Endothelial cell of umbilical vein (primary cell): ENCODE data around the gene LCLAT1. TPM values are rescaled to one million over a fixed set of nuclear protein-coding genes. Genes with fewer than 3 reads are reported as not detected.

Experiments used
- BruUV-seq: library from RNA; stranded (reverse); fragments of 400-500 nt; replicated peaks from 2 replicates; lab custom pipeline; 2021; lab: Mats Ljungman, UMichigan
- CTCF ChIA-PET: fragments of 300-600, 350-600 bp; sonication (Branson Sonifier 250); formaldehyde crosslinking; loops from one replicate; lab custom pipeline; 2021; ENCODE audit warnings: antibody characterized with exemption, inconsistent platforms; lab: Charles Lee
- POLR2A ChIA-PET: fragments of 300-600, 350-600 bp; sonication (Branson Sonifier 250); formaldehyde crosslinking; loops from one replicate; lab custom pipeline; 2021; ENCODE audit warnings: antibody characterized with exemption, inconsistent platforms; lab: Charles Lee
- DNase-seq: peaks from one replicate; pipeline ENCODE4 v3.0.0-alpha.2; 2011; ENCODE audit warnings: low read depth, low spot score
- FAIRE-seq: peaks from 2 replicates; lab custom pipeline; 2011; peaks lifted over from hg19 to GRCh38; lab: Jason Lieb, UNC
- H2AFZ ChIP-seq: 2 replicates; pipeline ENCODE4 v1.6.0; 2012; ENCODE audit warnings: low read depth, low read length, control low read depth, inconsistent platforms
- H3K27ac ChIP-seq: 2 replicates; pipeline ENCODE4 v1.5.1; 2011; ENCODE audit warnings: low read depth, mild to moderate bottlenecking, control low read depth, low read length, moderate library complexity; ENCODE audit not compliant: insufficient read depth
- H3K27me3 ChIP-seq, 2 experiments: 2 replicates each; pipeline versions ENCODE4 v1.6.0 to v1.6.1; 2011; ENCODE audit warnings: low read length in 2 of 2, mixed read lengths in 1 of 2; ENCODE audit not compliant: control insufficient read depth in 2 of 2, insufficient read depth in 2 of 2
- H3K36me3 ChIP-seq, 2 experiments: 2 replicates in 1 of 2; 3 replicates in 1 of 2; pipeline ENCODE4 v1.5.1; 2011; ENCODE audit warnings: low read length in 2 of 2, mild to moderate bottlenecking in 1 of 2, moderate library complexity in 1 of 2; ENCODE audit not compliant: control insufficient read depth in 2 of 2, insufficient read depth in 2 of 2; ENCODE audit errors: extremely low read depth in 1 of 2
- H3K4me1 ChIP-seq: 3 replicates; pipeline ENCODE4 v1.5.1; 2011; ENCODE audit warnings: mild to moderate bottlenecking, low read length; ENCODE audit not compliant: control insufficient read depth, insufficient read depth; ENCODE audit errors: extremely low read depth
- H3K4me2 ChIP-seq: 2 replicates; pipeline ENCODE4 v1.6.1; 2011; ENCODE audit warnings: low read length, control low read depth, mixed read lengths; ENCODE audit not compliant: insufficient read depth
- H3K4me3 ChIP-seq, 3 experiments: fragments of 200-600 bp in 1 of 3; sonication (generic), shearing (Covaris generic) in 1 of 3; replicated peaks in 1 of 3; 2 replicates each; pipeline ENCODE4 v1.5.1; 2011 to 2016; ENCODE audit warnings: control low read depth in 3 of 3, low read length in 3 of 3, mild to moderate bottlenecking in 2 of 3, inconsistent platforms in 1 of 3, low read depth in 1 of 3, moderate library complexity in 1 of 3; ENCODE audit not compliant: insufficient read depth in 1 of 3
- H3K79me2 ChIP-seq: 2 replicates; pipeline ENCODE4 v1.6.0; 2012; ENCODE audit warnings: low read length, inconsistent platforms; ENCODE audit not compliant: control insufficient read depth, insufficient read depth
- H3K9ac ChIP-seq: replicated peaks from 2 replicates; pipeline ENCODE3; 2011; ENCODE audit warnings: low read length, control low read depth; ENCODE audit not compliant: insufficient read depth; ENCODE audit errors: extremely low read depth
- H3K9me1 ChIP-seq: replicated peaks from 3 replicates; pipeline ENCODE4 v1.6.0; 2011; ENCODE audit warnings: mild to moderate bottlenecking, low read length; ENCODE audit not compliant: control insufficient read depth, insufficient read depth; ENCODE audit errors: extremely low read depth
- H3K9me3 ChIP-seq: replicated peaks from 2 replicates; pipeline ENCODE4 v1.5.1; 2012; ENCODE audit warnings: low read length, inconsistent platforms; ENCODE audit not compliant: control insufficient read depth, insufficient read depth
- H4K20me1 ChIP-seq: replicated peaks from 2 replicates; pipeline ENCODE3; 2011; ENCODE audit warnings: mild to moderate bottlenecking, low read length; ENCODE audit not compliant: control insufficient read depth, insufficient read depth; ENCODE audit errors: extremely low read depth
- CTCF ChIP-seq, 2 donors: IDR thresholded peaks; 1 replicate in 1 of 2; 2 replicates in 1 of 2; pipeline ENCODE4 v1.5.1; 2011; ENCODE audit warnings: low read length in 2 of 2, mild to moderate bottlenecking in 2 of 2, moderate library complexity in 2 of 2, control low read depth in 1 of 2, inconsistent platforms in 1 of 2, low read depth in 1 of 2; ENCODE audit not compliant: insufficient read depth in 1 of 2; ENCODE audit errors: extremely low read depth in 1 of 2
- EZH2 ChIP-seq: IDR thresholded peaks from 2 replicates; pipeline ENCODE4 v1.6.1; 2012; ENCODE audit warnings: borderline replicate concordance, low read depth, mild to moderate bottlenecking, moderate library complexity, low read length, inconsistent platforms; ENCODE audit not compliant: severe bottlenecking
- FOS ChIP-seq: IDR thresholded peaks from 2 replicates; pipeline ENCODE4 v1.6.1; 2011; ENCODE audit warnings: mild to moderate bottlenecking, low read length, moderate library complexity, borderline replicate concordance; ENCODE audit not compliant: insufficient read depth
- GATA2 ChIP-seq: IDR thresholded peaks from 2 replicates; pipeline ENCODE4 v1.7.0; 2011; ENCODE audit warnings: low read depth, mild to moderate bottlenecking, moderate library complexity, mixed read lengths, low read length; ENCODE audit not compliant: insufficient read length, insufficient read depth
- MAX ChIP-seq: IDR thresholded peaks from 2 replicates; pipeline ENCODE4 v1.6.1; 2011; ENCODE audit not compliant: insufficient read depth, insufficient read length
- MYC ChIP-seq: IDR thresholded peaks from one replicate; pipeline ENCODE4 v1.6.1; 2011; ENCODE audit warnings: mild to moderate bottlenecking, low read depth, low read length
- POLR2A ChIP-seq: IDR thresholded peaks from 2 replicates; pipeline ENCODE4 v1.6.1; 2012; ENCODE audit warnings: low read depth, mild to moderate bottlenecking, control low read depth, low read length
- POLR2AphosphoS5 ChIP-seq: IDR thresholded peaks from 2 replicates; pipeline ENCODE4 v1.6.1; 2012; ENCODE audit warnings: low read depth, mild to moderate bottlenecking, control low read depth, low read length, moderate library complexity; ENCODE audit not compliant: insufficient read depth
- dilution Hi-C: fragments of 300-500 bp; cut with MboI; formaldehyde crosslinking; loops from one replicate; pipeline ENCODE4 v1.15.0; 2019; ENCODE audit warnings: low sequenced_read_pairs; ENCODE audit not compliant: extremely low pct_ligation_motif_present
- intact Hi-C: fragments of 100-400 bp; cut with micrococcal nuclease; formaldehyde crosslinking; loops from one replicate; pipeline ENCODE4 v1.10.0; 2022
- polyA plus RNA-seq, 4 experiments: library from polyadenylated mRNA; depleted of rRNA in 3 of 4; stranded (reverse) in 3 of 4; unstranded in 1 of 4; fragments of >200 nt; gene quantifications; 2 replicates each; pipeline versions ENCODE4 v1.2.1 to v1.2.3, GENCODE V29; 2011 to 2012; ENCODE audit warnings: missing spikeins in 1 of 4
- total RNA-seq: library from RNA; stranded (reverse); gene quantifications from 2 replicates; pipeline ENCODE4 v1.2.3, GENCODE V29; 2021

The LCLAT1 gene
- total and polyA plus RNA-seq, 2 donors (not counting 3 experiments of a cell fraction or from before 2014, with no cell fraction given) = 6.1 to 20.8 TPM

DNA sequence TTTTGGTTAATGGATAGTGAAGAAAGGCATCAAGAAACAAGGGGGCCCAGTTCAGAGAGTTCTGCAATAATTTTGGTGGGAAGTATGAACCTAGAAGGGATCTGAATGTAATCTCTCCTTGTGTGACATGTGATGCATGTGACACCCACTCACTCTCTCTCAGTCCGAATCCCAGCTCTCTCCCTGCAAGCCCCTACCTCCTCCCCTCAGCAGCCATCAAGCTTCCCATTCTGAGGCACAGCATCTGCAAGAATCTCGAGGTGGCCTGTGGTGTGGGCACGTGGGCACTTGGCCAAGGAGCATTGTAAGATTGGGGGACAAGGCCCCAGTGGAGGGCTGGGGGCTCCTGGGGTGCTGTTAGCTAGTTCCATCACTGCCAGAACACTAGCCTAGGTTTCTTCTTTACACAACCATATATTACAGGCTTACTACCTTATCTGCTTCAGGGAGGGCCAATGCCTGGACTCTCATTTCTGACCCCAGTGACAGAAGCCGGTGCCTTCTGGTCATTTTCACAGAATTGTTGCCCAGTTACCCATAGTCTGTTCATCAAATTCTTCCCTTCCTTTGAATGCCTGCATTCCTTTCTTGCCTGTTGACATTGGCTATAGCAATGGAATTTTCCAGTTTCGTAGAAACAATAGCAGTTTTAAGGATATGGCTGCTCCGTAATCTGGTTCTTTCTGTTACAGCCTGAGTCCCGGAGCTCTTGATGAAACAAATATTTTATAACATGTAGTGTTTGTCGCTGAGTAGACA, 13.3 kb upstream of the LCLAT1 start:
- H4K20me1 ChIP-seq = no peaks in the 10 kb centered on the region
- no peaks in the 10 kb centered on the region for H3K36me3 ChIP-seq
- H3K4me2 ChIP-seq = no peak overlapping the region
- H3K9me1 ChIP-seq = no peaks in the 10 kb centered on the region
- TF ChIP-seq GATA2 (no peak), POLR2A (no peak), CTCF (IDR thresholded peaks at IDR 0.05; ENCODE audit: extremely low read depth in 1 of 2, insufficient read depth in 1 of 2, low read depth in 1 of 2, low read length in 2 of 2) (no peak), MAX (no peak), MYC (no peak), POLR2AphosphoS5 (no peak), EZH2 (no peak), FOS (no peak)
- no peak overlapping the region for H3K9ac ChIP-seq
- H3K27me3 ChIP-seq = no peaks in the 10 kb centered on the region
- H3K9me3 ChIP-seq = no peaks in the 10 kb centered on the region
- no peak overlapping the region for H3K4me3 ChIP-seq
- no TSS peak for BruUV-seq
- H3K27ac ChIP-seq = no peak overlapping the region
- no peak overlapping the region for H2AFZ ChIP-seq
- H3K79me2 ChIP-seq = no peaks in the 10 kb centered on the region
- H3K4me1 ChIP-seq = peaks cover 17% of the 10 kb centered on the region
- ChIA-PET CTCF (no interaction called here), POLR2A (no interaction called here)
- DNase-seq = peak; percentile 80
- dilution Hi-C loops = no loop called here
- intact Hi-C loops = no loop called here
- FAIRE-seq = no peak
